ENCODE results near the gene TRIOBP.

DNA sequence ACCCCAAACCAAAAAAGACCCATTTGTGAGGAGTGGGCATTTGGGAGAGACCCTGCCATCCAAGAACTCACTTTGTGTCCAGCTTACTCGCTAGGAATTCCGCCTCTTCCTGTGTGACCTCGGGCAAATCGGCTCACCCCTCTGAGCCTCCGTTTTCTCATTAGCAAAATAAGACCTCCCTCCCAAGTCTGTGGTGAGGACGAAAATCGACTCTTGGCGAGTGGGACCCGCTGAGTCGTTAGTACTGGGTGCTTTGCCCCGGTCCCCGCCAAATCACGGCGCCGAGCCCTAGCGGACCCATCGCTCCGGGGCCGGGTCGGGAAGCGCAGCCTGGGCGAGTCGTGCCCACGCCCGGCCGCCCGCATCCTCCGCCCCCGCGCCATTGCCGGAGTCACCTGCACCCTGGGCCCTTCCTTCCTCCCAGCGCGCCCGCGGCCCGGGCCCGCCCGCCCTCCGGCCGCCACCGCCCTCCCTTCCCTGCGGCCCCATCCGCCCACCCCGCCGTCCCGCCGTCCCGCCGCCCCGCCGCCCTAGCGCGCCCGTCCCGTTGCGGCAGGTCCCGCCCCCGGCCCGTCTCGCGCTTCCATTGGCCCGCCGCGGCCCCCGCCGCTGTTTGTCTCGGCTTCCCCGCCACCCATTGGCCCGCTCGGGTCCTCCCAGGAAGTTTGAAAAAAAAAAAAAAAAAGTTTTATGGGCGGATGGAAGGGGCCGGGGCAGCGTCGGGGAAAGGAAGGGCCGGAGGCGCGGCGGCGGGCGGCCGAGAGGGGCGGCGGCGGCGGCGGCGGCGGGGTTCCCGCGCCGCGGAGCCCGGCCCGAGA, 48.9 kb downstream of the TRIOBP start:
- TF ChIP-seq, protein P1, sequence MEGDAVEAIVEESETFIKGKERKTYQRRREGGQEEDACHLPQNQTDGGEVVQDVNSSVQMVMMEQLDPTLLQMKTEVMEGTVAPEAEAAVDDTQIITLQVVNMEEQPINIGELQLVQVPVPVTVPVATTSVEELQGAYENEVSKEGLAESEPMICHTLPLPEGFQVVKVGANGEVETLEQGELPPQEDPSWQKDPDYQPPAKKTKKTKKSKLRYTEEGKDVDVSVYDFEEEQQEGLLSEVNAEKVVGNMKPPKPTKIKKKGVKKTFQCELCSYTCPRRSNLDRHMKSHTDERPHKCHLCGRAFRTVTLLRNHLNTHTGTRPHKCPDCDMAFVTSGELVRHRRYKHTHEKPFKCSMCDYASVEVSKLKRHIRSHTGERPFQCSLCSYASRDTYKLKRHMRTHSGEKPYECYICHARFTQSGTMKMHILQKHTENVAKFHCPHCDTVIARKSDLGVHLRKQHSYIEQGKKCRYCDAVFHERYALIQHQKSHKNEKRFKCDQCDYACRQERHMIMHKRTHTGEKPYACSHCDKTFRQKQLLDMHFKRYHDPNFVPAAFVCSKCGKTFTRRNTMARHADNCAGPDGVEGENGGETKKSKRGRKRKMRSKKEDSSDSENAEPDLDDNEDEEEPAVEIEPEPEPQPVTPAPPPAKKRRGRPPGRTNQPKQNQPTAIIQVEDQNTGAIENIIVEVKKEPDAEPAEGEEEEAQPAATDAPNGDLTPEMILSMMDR (optimal IDR thresholded peaks at IDR 0.05 in 1 of 3, IDR thresholded peaks at IDR 0.05 in 1 of 3, conservative IDR thresholded peaks at IDR 0.05 in 1 of 3; ENCODE audit: extremely low read depth in 1 of 3, insufficient read depth in 2 of 3, low read length in 3 of 3): no peak
- no peak for TF ChIP-seq EZH2 (IDR thresholded peaks at IDR 0.05; ENCODE audit: low read length)
